Measurements from ENCODE around the gene TNS1. TPM values are rescaled to one million over a fixed set of nuclear protein-coding genes. Genes with fewer than 3 reads are reported as not detected.

The TNS1 gene
- total RNA-seq (2021), result 3.2 and 3.4 TPM in 2 replicates
- long read RNA-seq, result 0 reads

GRCh38 chr2:218002845-218003180 is at the start of gene TNS1:
Gene TNS1, minus strand, starts transcription at chr2:218002995. Its CDS starts 123 bp downstream, at chr2:218002872.
- no peak within 1 kb of the TSS for H3K4me2 ChIP-seq (ENCODE audit: insufficient read depth, insufficient read length, low read length)

More at GRCh38 chr2:218002845-218003180, at the start of gene TNS1:
- TF ChIP-seq, protein P1, sequence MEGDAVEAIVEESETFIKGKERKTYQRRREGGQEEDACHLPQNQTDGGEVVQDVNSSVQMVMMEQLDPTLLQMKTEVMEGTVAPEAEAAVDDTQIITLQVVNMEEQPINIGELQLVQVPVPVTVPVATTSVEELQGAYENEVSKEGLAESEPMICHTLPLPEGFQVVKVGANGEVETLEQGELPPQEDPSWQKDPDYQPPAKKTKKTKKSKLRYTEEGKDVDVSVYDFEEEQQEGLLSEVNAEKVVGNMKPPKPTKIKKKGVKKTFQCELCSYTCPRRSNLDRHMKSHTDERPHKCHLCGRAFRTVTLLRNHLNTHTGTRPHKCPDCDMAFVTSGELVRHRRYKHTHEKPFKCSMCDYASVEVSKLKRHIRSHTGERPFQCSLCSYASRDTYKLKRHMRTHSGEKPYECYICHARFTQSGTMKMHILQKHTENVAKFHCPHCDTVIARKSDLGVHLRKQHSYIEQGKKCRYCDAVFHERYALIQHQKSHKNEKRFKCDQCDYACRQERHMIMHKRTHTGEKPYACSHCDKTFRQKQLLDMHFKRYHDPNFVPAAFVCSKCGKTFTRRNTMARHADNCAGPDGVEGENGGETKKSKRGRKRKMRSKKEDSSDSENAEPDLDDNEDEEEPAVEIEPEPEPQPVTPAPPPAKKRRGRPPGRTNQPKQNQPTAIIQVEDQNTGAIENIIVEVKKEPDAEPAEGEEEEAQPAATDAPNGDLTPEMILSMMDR (conservative IDR thresholded peaks at IDR 0.05), result no peak
- Histone ChIP-seq H3K23me2 (ENCODE audit: insufficient read length, low read depth, low read length, poor library complexity, severe bottlenecking) (no peaks in the 10 kb centered on the region), H4K5ac (ENCODE audit: insufficient read length, low read depth, low read length) (no peak within 1 kb of the TSS), H2BK15ac (ENCODE audit: low read depth, low read length) (no peak within 1 kb of the TSS), H3T11ph (ENCODE audit: low read length) (no peak within 1 kb of the TSS), H4K8ac (replicated peaks; ENCODE audit: insufficient read length, low read depth, low read length) (no peak within 1 kb of the TSS), H2BK5ac (ENCODE audit: insufficient read length, low read length) (no peak within 1 kb of the TSS), H3K23ac (ENCODE audit: insufficient read length, low read depth, low read length) (no peak within 1 kb of the TSS), H2AK5ac (ENCODE audit: insufficient read length, low read length) (no peak within 1 kb of the TSS), H3K79me2 (ENCODE audit: insufficient read depth, low read length) (no peaks in the 10 kb centered on the region), H3K79me1 (ENCODE audit: insufficient read depth, low read depth, low read length, poor library complexity, severe bottlenecking) (no peaks in the 10 kb centered on the region), H4K91ac (ENCODE audit: insufficient read length, low read depth, low read length) (no peak within 1 kb of the TSS), H3K56ac (ENCODE audit: insufficient read length, low read depth, low read length) (no peak within 1 kb of the TSS), H3K27ac (ENCODE audit: insufficient read length, low read depth, low read length) (no peak within 1 kb of the TSS), H3K9me3 (ENCODE audit: control insufficient read depth, low read depth, low read length) (no peaks in the 10 kb centered on the region), H3K18ac (ENCODE audit: insufficient read length, low read depth, low read length) (no peak within 1 kb of the TSS), H2AFZ (ENCODE audit: low read length) (no peak within 1 kb of the TSS), H2BK120ac (ENCODE audit: low read depth, low read length, poor library complexity, severe bottlenecking) (no peak within 1 kb of the TSS), H2BK12ac (ENCODE audit: insufficient read length, low read depth, low read length) (no peak within 1 kb of the TSS), H3K9ac (ENCODE audit: extremely low read depth, insufficient read length, low read length) (no peak within 1 kb of the TSS), H3K4me1 (ENCODE audit: insufficient read depth, low read length) (0 out of 2 replicates have a peak, but pooled peaks cover 2% of the 10 kb centered on the region), H3K14ac (ENCODE audit: insufficient read depth, low read length) (peak within 1 kb of the TSS; percentile 52), H3K27me3 (ENCODE audit: insufficient read depth, low read length) (no peaks in the 10 kb centered on the region), H2BK20ac (ENCODE audit: low read depth, low read length, poor library complexity, severe bottlenecking) (no peak within 1 kb of the TSS), H4K20me1 (ENCODE audit: control insufficient read depth, insufficient read depth, insufficient read length) (no peaks in the 10 kb centered on the region), H3K4ac (ENCODE audit: low read depth, low read length) (no peak within 1 kb of the TSS)
- no CpG with 5 or more reads among the region's 13 CpGs for WGBS (ENCODE audit: extremely low coverage, insufficient read length, low lambda C conversion rate)
- peaks cover 33% of the 10 kb centered on the region for H3K27me3 Mint-ChIP-seq (ENCODE audit: low read depth)
- peaks cover 18 to 26% of the 10 kb centered on the region in 2 experiments for H3K4me1 Mint-ChIP-seq
- no peaks in the 10 kb centered on the region for H3K9me3 Mint-ChIP-seq
- no peaks in the 10 kb centered on the region for H3K36me3 Mint-ChIP-seq (ENCODE audit: insufficient read depth in 1 of 3, low read depth in 3 of 3)
- H3K4me3 Mint-ChIP-seq, result peak within 1 kb of the TSS in 1 of 2 experiments; percentile 51; a peak in 2 of 5 replicates
- no peak within 1 kb of the TSS; a peak in 1 of 7 replicates for H3K27ac Mint-ChIP-seq
- DNase-seq, result no peak
